WTC11 (cell line): ENCODE measurements around the gene SCN8A.

Source experiments
- ELF4 ChIP-seq: sonication (generic); formaldehyde crosslinking; IDR thresholded peaks from 2 replicates; pipeline ENCODE4 v1.8.1; 2022; ENCODE audit warnings: low read depth, mild to moderate bottlenecking, moderate library complexity, missing genetic modification reagents
- MXD4 ChIP-seq: fragments of 250-450 bp; sonication (Bioruptor Pico); IDR thresholded peaks from 2 replicates; pipeline ENCODE4 v1.8.0; 2021; ENCODE audit warnings: mild to moderate bottlenecking, moderate library complexity, borderline replicate concordance
- NFE2L1 ChIP-seq: sonication (generic); formaldehyde crosslinking; IDR thresholded peaks from 2 replicates; pipeline ENCODE4 v1.8.1; 2023; ENCODE audit warnings: missing genetic modification reagents
- SP1 ChIP-seq: sonication (generic); formaldehyde crosslinking; conservative IDR thresholded peaks from 2 replicates; pipeline ENCODE4 v1.8.1; 2022; ENCODE audit warnings: missing genetic modification reagents
- TEAD4 ChIP-seq: sonication (generic); formaldehyde crosslinking; IDR thresholded peaks from 2 replicates; pipeline ENCODE4 v1.8.0; 2022; ENCODE audit warnings: mild to moderate bottlenecking, missing genetic modification reagents
- ZNF263 ChIP-seq: sonication (generic); formaldehyde crosslinking; IDR thresholded peaks from 2 replicates; pipeline ENCODE4 v1.8.1; 2022; ENCODE audit warnings: low read depth, mild to moderate bottlenecking, moderate library complexity, missing genetic modification reagents
- TF ChIP-seq, protein P1 (sequence below): fragments of 200-600 bp; IDR thresholded peaks from 2 replicates; pipeline ENCODE4 v1.8.0; 2022; ENCODE audit warnings: antibody characterized with exemption

DNA sequence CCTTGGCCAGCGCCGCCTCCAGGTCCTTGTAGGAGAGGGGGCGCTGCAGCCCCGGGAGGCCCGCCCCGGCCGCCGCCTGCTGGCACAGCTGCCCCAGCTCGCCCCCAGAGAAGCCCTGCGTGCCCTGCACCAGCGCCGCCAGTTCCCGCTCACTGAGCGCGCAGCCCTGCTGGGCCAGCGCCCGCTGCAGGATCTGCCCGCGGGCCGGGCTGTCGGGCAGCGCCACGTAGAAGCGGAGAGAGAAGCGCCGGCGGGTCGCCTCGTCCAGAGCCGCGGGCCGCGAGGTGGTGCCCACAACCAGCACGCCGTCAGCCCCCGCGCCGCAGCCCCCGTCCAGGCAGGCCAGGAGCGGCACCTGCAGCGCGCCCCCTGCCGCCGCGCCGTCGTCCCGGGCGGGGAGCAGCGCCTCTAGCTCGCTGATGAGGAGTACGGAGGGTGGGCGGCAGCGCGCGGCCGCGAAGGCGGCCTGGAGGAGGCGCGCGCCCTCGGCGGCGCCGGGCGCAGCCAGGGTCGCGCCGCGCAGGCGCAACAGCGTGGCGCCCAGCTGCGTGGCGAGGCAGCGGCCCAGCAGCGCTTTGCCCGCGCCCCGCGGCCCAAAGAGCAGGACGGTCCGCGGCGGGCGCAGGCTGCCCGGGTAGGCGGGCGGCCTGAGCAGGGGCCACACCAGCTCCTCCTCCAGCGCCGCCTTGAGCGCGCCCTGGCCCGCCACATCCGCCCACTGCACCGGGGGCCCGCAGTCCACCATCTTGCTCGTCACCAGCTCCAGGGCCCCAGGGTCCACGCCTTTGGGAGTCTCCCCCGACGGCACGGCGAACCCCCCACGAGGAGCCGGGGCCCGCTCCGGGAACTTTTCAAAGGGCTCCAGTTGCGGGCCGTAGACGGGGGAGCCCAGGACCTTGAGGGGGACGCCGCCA is 229.8 kb downstream of the SCN8A start:
- TF ChIP-seq ELF4 (CRISPR knock-in tag) = no peak
- no peak for TF ChIP-seq MXD4
- TF ChIP-seq, protein P1, sequence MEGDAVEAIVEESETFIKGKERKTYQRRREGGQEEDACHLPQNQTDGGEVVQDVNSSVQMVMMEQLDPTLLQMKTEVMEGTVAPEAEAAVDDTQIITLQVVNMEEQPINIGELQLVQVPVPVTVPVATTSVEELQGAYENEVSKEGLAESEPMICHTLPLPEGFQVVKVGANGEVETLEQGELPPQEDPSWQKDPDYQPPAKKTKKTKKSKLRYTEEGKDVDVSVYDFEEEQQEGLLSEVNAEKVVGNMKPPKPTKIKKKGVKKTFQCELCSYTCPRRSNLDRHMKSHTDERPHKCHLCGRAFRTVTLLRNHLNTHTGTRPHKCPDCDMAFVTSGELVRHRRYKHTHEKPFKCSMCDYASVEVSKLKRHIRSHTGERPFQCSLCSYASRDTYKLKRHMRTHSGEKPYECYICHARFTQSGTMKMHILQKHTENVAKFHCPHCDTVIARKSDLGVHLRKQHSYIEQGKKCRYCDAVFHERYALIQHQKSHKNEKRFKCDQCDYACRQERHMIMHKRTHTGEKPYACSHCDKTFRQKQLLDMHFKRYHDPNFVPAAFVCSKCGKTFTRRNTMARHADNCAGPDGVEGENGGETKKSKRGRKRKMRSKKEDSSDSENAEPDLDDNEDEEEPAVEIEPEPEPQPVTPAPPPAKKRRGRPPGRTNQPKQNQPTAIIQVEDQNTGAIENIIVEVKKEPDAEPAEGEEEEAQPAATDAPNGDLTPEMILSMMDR = no peak
- TF ChIP-seq ZNF263 = no peak
- TF ChIP-seq TEAD4 (CRISPR knock-in tag) = no peak
- TF ChIP-seq SP1 = peak; percentile 48
- no peak for TF ChIP-seq NFE2L1 (CRISPR knock-in tag)
